Measurements from ENCODE around the gene DPP6.

DPP6 gene

GRCh38 chr7:154409703-154410311, 357.6 kb downstream of the DPP6 start:
- no peak for DNase-seq (ENCODE audit: low read depth in 2 of 2)

DNA sequence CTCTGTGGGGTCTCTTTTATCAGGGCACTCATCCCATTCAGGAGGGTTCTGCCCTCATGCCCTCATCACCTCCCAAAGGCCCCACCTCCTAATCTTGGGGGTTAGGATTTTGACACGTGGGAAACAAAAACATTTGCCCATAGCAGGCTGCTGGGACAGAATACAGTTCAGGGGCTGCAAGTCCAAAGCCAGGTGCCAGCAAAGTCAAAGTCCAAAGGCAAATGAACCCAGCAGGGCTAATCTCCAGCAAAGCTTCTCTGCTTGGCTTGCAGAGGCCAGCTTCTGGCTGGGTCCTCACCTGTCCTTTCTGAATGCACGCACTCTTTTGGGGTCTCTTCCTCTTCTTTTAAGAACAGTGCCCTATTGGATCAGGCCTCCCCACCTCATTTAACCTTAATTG, 359.9 kb downstream of the DPP6 start:
- DNase-seq (ENCODE audit: low read depth in 2 of 2) = no peak

DNA sequence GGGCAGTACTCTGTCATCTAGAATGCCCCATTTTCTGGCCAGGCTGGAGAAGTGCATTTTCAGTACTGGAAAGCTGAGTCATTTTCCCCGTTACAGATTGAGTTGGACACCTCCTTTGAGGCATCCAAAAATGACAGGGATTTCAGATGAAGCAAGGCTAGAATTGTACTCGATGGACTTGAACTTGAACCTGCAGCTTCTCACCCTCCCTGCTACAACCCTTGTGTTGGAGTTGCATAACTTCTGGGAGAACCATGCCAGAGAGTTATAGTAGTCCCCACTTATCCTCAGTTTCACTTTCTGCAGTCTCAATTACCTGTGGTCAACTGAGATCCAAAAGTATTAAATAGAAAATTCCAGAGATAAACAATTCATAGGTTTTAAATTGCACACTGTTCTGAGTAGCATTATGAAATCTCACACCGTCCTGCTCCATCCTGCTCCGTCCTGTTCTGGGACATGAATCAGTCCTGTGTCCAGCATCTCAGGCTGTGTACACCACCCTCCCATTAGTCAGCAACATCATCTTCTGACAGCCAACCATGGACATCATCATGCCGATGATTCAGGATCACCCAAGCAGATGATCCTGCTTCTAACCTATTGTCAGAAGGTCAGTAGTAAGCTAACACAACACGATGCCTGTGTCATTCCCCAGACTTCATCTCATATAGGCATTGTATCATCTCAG, 363.7 kb downstream of the DPP6 start:
- no peak for DNase-seq (ENCODE audit: low read depth in 2 of 2)

- no peak for DNase-seq (ENCODE audit: low read depth in 2 of 2)
These were observed 364.5 kb downstream of the DPP6 start for GRCh38 chr7:154416714-154417113.

DNA sequence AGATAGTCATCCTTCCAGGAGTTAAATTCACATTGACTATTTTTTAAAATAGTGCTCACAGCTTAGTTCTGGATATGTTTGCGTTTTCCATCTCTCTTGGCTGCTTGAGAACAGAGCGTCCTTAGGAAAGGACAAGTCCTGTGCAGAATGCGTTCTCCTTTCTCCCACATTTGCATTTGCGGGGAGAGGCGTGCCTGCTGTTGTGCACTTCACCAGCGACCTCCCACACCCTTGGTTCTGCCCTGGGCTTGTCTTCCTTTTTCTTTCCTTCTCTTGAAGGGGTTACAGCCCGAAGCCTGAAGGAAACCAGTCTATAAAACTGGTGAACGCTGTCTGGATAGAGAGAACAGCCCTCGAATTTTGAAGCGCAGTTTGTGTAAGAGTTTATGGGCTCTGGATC, 367.1 kb downstream of the DPP6 start:
- no peak for DNase-seq (ENCODE audit: low read depth in 2 of 2)

- no peak for DNase-seq (ENCODE audit: low read depth in 2 of 2)
These were observed 371.0 kb downstream of the DPP6 start for GRCh38 chr7:154423231-154423630.

DNA sequence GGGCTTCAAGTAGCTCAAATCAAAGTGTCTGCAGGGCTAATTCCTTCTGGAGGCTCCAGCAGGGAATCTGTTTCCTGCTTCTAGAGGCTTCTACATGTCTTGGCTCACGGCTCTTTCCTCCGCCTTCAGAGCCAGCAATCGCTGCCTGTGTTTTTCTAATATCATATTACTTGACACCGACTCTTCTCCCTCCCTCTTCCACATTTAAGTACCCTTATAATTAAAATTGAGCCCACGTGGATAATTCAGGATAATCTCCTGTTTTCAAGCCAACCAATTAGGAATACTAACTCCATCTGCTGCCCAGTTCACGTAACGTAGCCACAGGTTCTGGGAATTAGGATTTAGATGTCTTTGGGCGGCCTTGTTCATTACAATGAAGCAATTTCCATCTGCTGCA, 372.2 kb downstream of the DPP6 start:
- DNase-seq (ENCODE audit: low read depth in 2 of 2) = no peak

GRCh38 chr7:154425271-154425670, 373.1 kb downstream of the DPP6 start:
- DNase-seq (ENCODE audit: low read depth in 2 of 2) = no peak

DNA sequence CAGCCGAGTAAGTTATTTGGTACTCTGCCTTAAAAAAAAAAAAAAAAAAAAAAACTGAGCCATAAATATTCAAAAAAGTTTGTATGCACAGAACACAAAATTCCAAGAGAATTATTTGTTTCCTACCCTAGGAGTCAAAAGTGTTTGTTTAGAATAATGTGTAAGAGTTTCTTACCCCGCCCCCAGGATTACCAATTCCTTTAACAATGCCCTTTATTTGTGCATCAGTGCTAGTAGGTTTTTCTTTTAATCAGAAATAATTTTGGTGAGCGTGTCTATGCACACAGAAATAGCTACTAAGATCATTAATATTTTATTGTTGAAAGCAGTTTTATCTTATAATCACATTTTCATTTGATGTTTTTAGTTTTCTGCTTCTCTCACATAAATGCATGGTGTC, 374.6 kb downstream of the DPP6 start:
- no peak for DNase-seq (ENCODE audit: low read depth in 2 of 2)

GRCh38 chr7:154427533-154427932, 375.3 kb downstream of the DPP6 start:
- no peak for DNase-seq (ENCODE audit: low read depth in 2 of 2)

DNA sequence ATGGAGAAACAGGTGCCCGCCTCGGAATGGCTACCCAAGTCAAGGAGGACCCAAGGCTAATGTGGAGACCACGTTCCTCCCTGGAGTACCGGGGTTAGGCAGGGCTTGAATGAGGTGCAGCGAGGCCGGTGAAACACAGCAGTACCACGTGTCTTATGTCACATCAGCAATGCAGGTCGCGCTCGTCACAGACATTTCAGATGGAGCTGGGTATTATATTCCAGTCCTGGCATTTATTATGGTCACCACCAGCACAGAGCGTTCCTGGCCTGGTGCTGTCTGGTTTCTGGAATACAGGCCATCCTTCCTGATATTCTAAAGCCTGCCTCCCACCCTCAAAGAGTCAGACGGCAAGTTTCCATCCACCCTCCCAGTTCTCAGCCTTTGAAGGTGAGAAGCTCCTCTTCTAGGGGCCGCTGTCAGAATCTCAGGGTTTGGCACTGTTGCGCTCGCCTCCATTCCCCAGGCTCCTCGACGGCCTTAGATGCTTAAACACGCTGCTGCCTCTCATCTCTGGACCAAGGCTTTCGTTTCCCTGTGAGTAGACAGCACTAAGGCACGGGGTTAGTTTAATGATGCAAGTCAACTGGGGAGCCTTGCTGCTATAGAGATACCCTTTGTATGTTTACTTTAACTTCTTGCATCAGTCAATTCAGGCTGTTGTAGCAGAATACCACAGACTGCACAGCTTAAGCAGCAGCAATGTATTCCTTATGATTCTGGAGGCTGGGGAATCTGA, 377.6 kb downstream of the DPP6 start:
- DNase-seq (ENCODE audit: low read depth in 2 of 2) = no peak

- no peak for DNase-seq (ENCODE audit: low read depth in 2 of 2)
These were observed 378.4 kb downstream of the DPP6 start for GRCh38 chr7:154430640-154431039.

GRCh38 chr7:154431045-154431444, 378.8 kb downstream of the DPP6 start:
- DNase-seq (ENCODE audit: low read depth in 2 of 2) = no peak

DNA sequence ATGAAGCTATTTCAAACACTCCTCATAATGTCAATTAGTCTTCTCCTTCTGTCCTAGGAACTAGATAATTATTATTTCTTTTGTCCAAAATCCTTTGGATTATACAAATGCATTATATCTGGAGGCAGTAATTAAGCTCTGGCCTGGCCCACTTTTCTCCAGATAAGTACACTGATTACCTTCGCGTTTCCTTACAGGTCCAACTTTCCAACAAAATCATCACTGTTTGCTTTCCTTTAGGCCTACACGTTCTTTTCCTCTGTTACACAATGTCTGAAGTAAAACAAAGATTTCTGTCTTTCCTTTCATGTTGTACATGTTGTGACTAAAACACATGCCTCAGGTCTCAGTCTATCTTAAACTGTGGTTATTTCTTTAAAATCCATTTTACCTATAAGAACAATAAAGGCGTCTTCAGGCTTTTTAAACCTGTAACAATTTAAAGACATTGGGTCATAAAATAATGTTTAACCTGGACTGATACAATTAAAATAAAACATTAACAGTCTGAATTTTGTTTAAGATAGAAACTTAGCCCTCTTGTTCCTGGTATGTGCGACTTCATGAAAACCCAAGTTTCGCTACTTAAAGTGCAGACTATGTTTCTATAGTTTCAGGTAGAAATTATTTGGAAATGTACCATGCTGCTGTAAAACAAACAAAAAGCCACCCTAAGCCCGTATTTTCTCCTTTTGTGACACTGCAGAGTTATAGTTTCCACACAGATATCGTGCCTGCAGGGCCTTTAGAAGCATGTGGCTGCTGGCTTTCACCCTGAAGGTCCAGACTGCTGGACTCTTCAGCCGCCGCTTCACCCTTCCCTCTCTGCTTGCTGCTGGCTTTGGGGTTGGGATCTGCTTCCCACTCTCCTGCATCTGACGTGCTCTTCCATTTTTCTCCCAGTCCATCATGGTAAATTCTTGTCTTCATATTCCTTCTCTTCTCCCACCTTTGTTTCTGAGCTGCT, 381.7 kb downstream of the DPP6 start:
- DNase-seq (ENCODE audit: low read depth in 2 of 2) = no peak

DNA sequence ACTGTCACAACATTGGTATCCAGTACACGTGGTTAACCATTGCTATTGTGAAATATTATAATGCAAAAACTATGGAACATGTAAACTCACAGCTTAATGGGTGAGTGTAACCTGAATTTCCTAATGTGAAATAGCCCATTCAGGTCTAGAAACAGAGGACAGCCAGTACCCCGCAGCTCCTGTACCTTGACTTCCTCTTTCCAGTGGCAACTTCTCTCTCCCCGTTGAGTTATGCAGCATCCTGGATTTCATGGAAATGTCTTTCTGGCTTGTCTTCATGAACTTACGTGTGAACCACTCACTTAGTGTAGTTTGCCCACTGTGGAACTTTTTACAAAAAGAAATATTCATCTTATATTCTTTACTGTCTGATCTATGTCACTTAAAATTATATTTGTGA, 384.4 kb downstream of the DPP6 start:
- no peak for DNase-seq (ENCODE audit: low read depth in 2 of 2)

DNA sequence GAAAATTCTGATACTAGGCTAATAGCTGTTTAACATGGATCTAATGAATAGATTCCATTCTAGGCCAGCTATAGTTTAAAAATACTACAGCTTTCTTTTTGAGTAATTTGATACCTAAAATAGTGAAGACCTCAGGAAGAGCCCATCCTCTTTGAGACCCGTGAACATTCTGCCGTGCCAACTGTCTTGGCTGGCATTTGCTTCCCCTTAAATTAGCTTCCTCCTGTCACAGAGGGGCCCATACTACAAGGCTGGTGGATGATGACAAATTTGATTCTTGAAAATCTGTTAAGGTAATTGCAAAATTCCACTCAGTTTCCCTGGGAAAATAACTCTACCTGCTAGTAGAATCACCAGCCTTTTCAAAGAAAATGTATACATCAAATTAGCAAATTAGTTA, 385.0 kb downstream of the DPP6 start:
- DNase-seq (ENCODE audit: low read depth in 2 of 2) = no peak

GRCh38 chr7:154438571-154439367, 386.6 kb downstream of the DPP6 start:
- no peak for DNase-seq (ENCODE audit: low read depth in 2 of 2)

DNA sequence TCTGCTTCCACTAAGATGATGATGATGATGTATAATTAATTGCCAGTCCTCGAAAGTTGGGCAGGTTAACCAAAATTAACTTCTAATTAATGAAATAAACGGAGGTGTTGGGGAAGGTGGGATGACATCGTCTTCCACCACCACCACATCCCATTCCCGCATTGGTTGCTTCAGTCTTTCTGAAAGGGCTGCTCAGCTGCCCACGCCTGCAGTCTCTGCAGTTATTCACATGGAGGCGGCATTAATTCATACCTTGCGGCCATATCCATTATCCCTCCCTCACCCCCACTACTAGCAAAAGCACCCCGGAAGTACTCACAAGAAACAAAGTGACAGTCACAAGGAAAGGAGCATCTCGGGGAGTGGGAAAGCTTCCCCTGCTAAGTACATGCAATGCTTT, 387.9 kb downstream of the DPP6 start:
- DNase-seq (ENCODE audit: low read depth in 2 of 2) = no peak

DNA sequence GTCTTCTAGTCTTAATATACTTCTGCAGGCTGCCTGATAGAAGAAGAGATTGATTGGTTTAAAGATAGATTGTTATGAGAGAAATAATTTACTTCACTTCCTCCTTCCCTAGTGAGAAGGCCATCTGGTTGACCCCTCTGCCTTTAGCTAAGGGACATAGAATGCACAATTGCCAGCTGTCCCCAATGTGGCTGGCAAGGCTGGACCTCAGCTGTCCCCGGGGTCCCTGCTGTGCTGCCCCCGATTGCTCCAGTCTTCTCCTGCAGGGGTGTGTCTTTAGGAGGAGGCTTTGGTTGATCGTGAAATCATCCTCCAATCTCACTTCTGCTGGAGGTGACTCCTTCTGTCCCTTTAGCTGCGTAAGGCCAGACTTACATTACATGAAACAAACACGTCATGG, 388.5 kb downstream of the DPP6 start:
- DNase-seq (ENCODE audit: low read depth in 2 of 2) = no peak

GRCh38 chr7:154441811-154442210, 389.6 kb downstream of the DPP6 start:
- no peak for DNase-seq (ENCODE audit: low read depth in 2 of 2)

DNA sequence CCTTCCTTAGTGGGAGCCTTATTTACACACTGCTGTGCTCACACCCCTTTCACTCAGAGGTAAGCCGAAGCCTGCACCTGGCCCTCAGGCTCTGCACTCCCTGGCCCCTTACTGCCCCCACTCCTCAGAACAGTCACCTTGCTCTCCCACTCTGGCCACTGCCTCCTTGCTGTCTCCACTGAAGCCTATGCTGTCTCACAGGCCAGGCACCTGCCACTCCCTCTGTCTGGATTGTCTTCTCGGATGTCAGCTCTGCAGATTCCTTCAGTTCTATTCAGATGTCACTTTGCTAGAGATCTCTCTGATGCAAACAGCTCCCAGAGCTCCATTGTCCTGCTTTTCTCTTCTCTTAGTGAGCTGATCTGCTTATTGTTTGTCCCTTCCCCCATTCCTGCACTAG, 390.7 kb downstream of the DPP6 start:
- no peak for DNase-seq (ENCODE audit: low read depth in 2 of 2)

All from activated CD8-positive, alpha-beta memory T cell treated with anti-CD3 and anti-CD28 coated beads for 4 hours (primary cell).